Fibroblast of skin of back (primary cell): ENCODE data around the gene VIPR2. TPM values are rescaled to one million over a fixed set of nuclear protein-coding genes. Genes with fewer than 3 reads are reported as not detected.
"Not testable (repeated sequence)": the region's sequence is repeated elsewhere in the genome, so short reads cannot be mapped to it uniquely, and the experiment has no call there.

ENCODE experiments used
- DNase-seq: peaks from one replicate; pipeline ENCODE4 v3.0.0-alpha.2; 2013
- polyA plus RNA-seq, 2 experiments: library from polyadenylated mRNA; unstranded; fragments of 120-200 nt; gene quantifications; one replicate each; pipeline ENCODE4 v1.2.1, GENCODE V29; 2013; ENCODE audit not compliant: insufficient read length in 2 of 2

VIPR2 gene
- polyA plus RNA-seq (2013, experiment 1 of 2; ENCODE audit: insufficient read length): 0.11 TPM
- polyA plus RNA-seq (2013, experiment 2 of 2; ENCODE audit: insufficient read length): not detected

- DNase-seq: no peak
Observed at GRCh38 chr7:159144758-159145489, at the start of gene VIPR2. Gene VIPR2 (minus strand): TSS chr7:159144867. CDS start chr7:159144771, 96 bp downstream.

DNA sequence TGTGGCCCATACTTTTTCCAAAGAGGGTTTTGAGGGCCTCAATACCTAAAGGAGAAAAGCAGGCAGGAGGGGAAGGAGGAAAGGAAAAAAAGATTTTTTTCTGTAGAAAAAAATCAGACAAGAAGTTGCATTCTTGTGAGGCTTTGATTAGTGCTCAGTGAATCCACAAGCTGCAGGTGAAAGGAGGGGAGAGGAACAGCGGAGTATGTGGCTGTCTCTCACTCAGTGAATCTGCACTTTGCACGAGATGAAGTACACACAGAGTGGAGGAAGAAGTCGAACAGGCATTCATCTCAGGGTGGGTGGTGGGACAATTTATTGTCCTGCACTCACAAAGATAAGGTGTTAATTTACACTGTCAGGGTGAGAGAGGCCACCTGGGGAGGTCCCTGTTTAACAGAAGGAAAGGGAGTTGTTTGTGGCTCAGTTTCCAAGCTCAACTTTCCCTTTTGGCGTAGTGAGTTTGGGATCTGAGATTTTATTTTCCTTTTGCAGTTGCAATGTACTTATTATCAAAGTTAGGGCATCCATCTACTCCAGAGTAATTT lies 49.0 kb upstream of the VIPR2 start:
- DNase-seq: no peak

DNA sequence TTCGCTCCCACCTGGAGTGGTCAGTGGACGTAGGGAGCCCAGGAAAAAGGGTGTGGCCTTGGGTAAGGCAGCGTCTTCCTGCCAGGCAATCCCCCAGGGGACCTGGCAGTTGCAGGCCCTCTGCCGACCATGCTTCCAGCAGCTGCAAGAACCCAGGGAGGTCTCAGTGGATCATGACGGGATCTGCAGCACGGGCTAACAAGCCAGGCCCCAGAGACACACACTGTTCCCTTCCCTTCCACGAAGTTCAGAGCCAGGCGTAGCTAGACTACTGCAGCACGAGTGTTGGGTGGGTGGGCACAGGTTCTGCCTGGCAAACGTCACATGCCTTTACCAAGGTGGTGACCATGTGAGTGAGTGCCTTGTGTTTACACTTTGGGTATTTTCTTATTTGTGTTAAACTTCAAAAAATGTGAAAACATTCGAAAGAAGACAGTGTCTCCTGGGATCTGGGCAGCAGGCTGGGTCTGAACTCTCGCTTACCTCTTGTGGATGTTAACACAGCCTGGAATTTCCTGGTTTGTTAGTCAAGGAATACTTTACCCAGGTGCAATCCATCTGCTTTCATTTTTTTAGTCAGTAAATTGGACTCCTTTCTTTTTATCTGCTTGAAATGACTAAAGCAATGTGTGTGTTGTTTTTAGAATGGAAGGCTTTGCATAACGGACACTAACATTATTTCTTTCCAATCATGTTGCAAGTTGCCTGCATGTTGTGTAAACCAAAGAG lies 48.2 kb upstream of the VIPR2 start:
- DNase-seq: no peak

- DNase-seq: no peak
Observed at GRCh38 chr7:159192013-159192412, 47.3 kb upstream of the VIPR2 start.

GRCh38 chr7:159191236-159191635 lies 46.6 kb upstream of the VIPR2 start:
- no peak for DNase-seq

GRCh38 chr7:159188011-159188410 lies 43.3 kb upstream of the VIPR2 start:
- DNase-seq: no peak

GRCh38 chr7:159179241-159179640 lies 34.6 kb upstream of the VIPR2 start:
- no peak for DNase-seq

GRCh38 chr7:159177284-159177953 lies 32.8 kb upstream of the VIPR2 start:
- DNase-seq: no peak

DNA sequence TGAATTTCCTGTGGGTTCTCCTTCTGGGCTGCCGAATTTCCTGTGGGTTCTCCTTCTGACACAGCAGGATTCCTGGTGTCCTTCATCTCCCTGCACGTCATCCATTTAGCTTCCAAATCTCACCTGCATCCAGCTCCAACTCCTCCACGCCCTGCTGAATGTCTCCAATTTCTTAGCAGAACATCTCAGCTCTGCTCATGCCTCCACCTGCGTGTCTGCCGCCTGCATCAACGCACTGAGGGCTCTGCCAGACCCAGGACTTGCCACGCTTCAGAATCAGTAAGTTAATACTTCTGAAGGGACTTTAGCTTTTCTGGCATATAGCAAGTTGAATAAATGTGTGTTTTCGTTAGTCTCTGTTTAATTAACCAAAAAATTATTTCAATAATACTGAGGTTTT lies 31.1 kb upstream of the VIPR2 start:
- DNase-seq: no peak

DNA sequence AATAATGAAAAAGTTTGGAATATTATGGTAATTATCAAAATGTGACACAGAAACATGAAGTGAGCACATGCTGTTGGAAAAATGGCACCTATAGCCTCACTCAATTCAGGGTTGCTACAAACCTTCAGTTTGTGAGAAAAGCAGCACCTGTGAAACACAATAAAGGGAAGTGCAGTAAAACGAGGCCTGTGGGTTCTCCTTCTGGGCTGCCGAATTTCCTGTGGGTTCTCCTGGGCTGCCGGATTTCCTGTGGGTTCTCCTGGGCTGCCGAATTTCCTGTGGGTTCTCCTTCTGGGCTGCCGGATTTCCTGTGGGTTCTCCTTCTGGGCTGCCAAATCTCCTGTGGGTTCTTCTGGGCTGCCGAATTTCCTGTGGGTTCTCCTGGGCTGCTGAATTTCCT lies 30.4 kb upstream of the VIPR2 start:
- not testable (repeated sequence) for DNase-seq

DNA sequence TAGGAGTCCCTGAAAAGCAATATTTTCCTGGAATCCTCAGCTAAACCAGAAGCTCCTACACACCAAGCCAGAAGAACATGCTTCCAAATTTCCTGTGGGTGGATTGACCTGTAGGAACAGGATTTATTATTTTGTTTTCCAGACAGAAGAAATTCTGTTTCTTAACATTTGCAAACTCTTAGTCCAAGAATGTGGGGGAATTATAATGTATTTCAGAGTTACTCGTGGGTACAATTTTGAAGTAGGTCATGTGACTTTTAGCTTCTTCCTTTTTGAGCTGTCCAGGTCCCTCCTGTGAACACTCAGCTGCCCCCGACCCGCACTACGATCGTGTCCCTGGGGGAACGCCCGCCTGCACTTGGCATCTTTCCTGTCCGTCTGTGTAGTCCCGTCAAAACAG lies 27.7 kb upstream of the VIPR2 start:
- DNase-seq: no peak

GRCh38 chr7:159169391-159169790 lies 24.7 kb upstream of the VIPR2 start:
- no peak for DNase-seq

- DNase-seq: no peak
Observed at GRCh38 chr7:159167139-159167538, 22.5 kb upstream of the VIPR2 start.

DNA sequence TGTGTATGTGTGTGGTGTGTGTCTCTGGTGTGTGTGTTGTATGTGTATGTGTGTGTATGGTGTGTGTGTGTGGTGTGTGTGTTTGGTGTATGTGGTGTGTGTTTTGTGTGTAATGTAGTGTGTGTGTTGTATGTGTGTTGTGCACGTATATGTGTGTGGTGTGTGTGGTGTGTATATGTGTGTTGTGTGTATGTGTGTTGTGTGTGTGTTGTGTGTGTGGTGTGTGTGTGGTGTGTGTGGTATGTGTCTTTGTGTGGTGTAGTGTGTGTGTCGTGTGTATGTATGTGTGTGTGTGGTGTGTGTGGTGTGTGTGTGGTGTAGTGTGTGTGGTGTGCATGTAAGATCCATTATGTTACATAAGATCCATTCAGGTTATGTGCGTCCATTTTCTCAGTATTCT lies 21.9 kb upstream of the VIPR2 start:
- no peak for DNase-seq

GRCh38 chr7:159165352-159165751 lies 20.7 kb upstream of the VIPR2 start:
- DNase-seq: no peak

GRCh38 chr7:159163703-159164301 lies 19.1 kb upstream of the VIPR2 start:
- DNase-seq: not testable (repeated sequence)

DNA sequence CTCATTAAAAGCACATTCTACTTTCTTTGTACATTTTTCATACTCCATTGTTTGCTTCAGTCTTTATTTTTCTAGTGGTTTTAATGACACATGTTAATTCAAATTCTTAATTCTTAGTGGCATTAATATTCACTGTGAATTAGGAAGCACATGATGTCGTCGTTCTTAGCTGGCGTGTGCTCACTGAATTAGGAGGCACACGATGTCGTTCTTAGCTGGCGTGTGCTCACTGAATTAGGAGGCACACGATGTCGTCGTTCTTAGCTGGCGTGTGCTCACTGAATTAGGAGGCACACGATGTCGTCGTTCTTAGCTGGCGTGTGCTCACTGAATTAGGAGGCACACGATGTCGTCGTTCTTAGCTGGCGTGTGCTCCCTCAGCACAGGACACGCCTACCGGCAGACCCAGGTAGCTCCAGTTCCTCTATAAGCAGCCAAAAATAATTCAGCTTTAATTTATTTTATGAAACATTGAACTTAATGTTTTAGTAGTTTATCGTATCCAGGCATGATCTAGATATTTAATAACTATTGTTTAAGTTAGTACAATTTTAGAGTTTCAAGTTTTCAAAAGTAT lies 17.5 kb upstream of the VIPR2 start:
- DNase-seq: not testable (repeated sequence)

DNA sequence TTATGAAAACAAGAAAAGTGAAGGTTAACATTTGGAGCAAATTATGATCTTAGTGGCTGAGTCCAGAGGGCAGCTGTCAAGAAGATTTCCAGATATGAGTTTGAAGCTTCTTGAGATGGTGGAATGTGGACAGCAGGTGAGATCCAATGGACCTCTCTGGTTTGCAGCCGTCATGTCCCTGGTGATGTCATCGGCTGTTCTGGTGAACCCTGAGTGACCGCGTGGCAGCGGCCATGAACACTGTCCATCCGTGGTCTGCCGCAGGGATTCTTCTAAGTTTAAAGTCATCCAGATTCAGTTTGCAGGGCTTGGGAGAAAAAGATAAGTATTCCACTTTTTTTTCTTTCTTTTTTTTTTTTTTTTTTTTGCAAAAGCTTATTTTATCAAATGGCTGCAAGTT lies 15.8 kb upstream of the VIPR2 start:
- no peak for DNase-seq

GRCh38 chr7:159159731-159160130 lies 15.1 kb upstream of the VIPR2 start:
- no peak for DNase-seq

GRCh38 chr7:159158888-159159405 lies 14.3 kb upstream of the VIPR2 start:
- DNase-seq: no peak

DNA sequence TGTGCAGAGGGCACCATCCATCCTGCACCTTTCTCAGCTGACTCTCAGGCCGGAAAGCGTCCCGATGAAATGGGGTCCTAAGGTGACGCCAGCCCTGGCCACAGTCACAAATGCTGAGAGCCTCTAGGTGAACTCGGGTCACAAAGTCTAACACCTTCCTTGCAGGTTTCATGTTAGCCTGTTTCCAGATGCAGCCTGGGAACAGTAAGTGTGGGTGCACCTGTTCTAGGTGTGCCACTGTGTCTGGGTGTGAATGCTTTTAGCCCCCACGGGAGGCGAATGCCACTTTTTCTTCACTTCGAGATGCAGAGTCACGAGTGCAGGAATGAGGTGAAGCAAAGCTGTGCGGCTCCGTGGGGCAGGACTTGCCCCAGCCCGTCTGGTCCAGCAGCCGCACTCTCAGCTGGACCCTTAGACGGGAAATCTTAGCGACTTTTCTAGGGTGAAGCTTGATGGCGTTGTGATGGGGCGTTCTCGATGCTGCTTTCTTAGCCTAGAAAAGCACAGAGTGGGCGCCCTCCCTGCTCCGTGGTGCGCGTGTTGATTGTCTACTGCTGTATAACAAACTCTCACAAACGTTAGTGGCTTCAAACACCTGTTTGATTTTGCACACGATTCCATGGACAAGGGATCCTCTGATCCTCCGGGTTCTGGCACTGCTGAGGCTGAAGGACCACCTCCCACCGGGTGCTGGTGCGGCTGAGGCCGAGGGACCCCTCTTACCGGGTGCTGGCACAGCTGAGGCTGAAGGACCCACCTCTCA lies 13.6 kb upstream of the VIPR2 start:
- no peak for DNase-seq
